Panc1 (cell line): ENCODE data around the gene HOXA4. TPM values are rescaled to one million over a fixed set of nuclear protein-coding genes. Genes with fewer than 3 reads are reported as not detected.

Experiments
- ATAC-seq: fragments of 200-7000 bp; cut with Tn5 transposase; 2 replicates; pipeline ENCODE4 v1.9.1; 2020; ENCODE audit warnings: mild to moderate bottlenecking, moderate library complexity
- BruUV-seq: library from RNA; stranded (reverse); fragments of 400-500 nt; replicated peaks from 2 replicates; lab custom pipeline; 2021; lab: Mats Ljungman, UMichigan
- CTCF ChIA-PET: fragments of 300-600 bp; sonication (Branson Sonifier 250); formaldehyde crosslinking; loops from one replicate; lab custom pipeline; 2022; ENCODE audit warnings: antibody characterized with exemption; lab: Charles Lee
- POLR2A ChIA-PET: fragments of 300-600 bp; sonication (Branson Sonifier 250); formaldehyde crosslinking; loops from one replicate; lab custom pipeline; 2022; ENCODE audit warnings: antibody characterized with exemption; lab: Charles Lee
- DNase-seq: peaks from one replicate; pipeline ENCODE4 v3.0.0-alpha.2; 2010; ENCODE audit warnings: low read depth, low spot score
- H3K27ac ChIP-seq: 2 replicates; pipeline ENCODE4 v1.5.1; 2011; ENCODE audit warnings: mild to moderate bottlenecking, low read length, inconsistent platforms
- H3K27me3 ChIP-seq: fragments of 200-500 bp; sonication (Bioruptor generic); 2 replicates; pipeline ENCODE4 v1.6.0; 2014; ENCODE audit warnings: low read length, inconsistent platforms; ENCODE audit not compliant: control insufficient read depth, insufficient read depth
- H3K36me3 ChIP-seq: fragments of 200-500 bp; sonication (Bioruptor generic); 2 replicates; pipeline ENCODE4 v1.5.1; 2014; ENCODE audit warnings: inconsistent platforms, mild to moderate bottlenecking, low read length, moderate library complexity; ENCODE audit not compliant: control insufficient read depth, insufficient read depth
- H3K4me1 ChIP-seq: 2 replicates; pipeline ENCODE4 v1.5.1; 2011; ENCODE audit warnings: inconsistent platforms, mild to moderate bottlenecking, low read length, moderate library complexity; ENCODE audit not compliant: control insufficient read depth, insufficient read depth
- H3K4me3 ChIP-seq, 2 experiments: 2 replicates each; pipeline ENCODE4 v1.5.1; 2011 to 2012; ENCODE audit warnings: low read depth in 2 of 2, low read length in 2 of 2, mild to moderate bottlenecking in 2 of 2, inconsistent platforms in 1 of 2, moderate library complexity in 1 of 2
- H3K9me3 ChIP-seq: fragments of 200-500 bp; sonication (Bioruptor generic); 2 replicates; pipeline ENCODE4 v1.5.1; 2014; ENCODE audit warnings: low read depth, mild to moderate bottlenecking, inconsistent platforms, low read length, moderate library complexity; ENCODE audit not compliant: control insufficient read depth, insufficient read depth
- POLR2AphosphoS5 ChIP-seq: IDR thresholded peaks from 2 replicates; pipeline ENCODE4 v1.6.1; 2012; ENCODE audit warnings: mild to moderate bottlenecking, low read depth, low read length, moderate library complexity
- SIN3A ChIP-seq: IDR thresholded peaks from 2 replicates; pipeline ENCODE4 v1.6.1; 2012; ENCODE audit warnings: low read depth, mild to moderate bottlenecking, low read length, moderate library complexity, borderline replicate concordance; ENCODE audit not compliant: insufficient read depth
- TCF7L2 ChIP-seq: IDR thresholded peaks from 2 replicates; pipeline ENCODE4 v1.6.1; 2011; ENCODE audit warnings: mild to moderate bottlenecking, low read depth, low read length, inconsistent platforms
- in situ Hi-C: cut with HindIII; loops from 2 replicates; pipeline ENCODE4 v1.10.0; 2016; ENCODE audit warnings: low sequenced_read_pairs, low pct_unique_long_range_greater_than_20kb
- intact Hi-C: fragments of 100-400 bp; cut with micrococcal nuclease; formaldehyde crosslinking; loops from one replicate; pipeline ENCODE4 v1.10.0; 2022; ENCODE audit not compliant: unreplicated experiment
- total RNA-seq: library from RNA; stranded (reverse); gene quantifications from one replicate; pipeline ENCODE4 v1.2.1, GENCODE V29; 2021; ENCODE audit not compliant: unreplicated experiment
- TF ChIP-seq, protein P1 (sequence below), 2 experiments: IDR thresholded peaks; 2 replicates each; pipeline ENCODE4 v1.6.1; 2011 to 2012; ENCODE audit warnings: low read depth in 2 of 2, control low read depth in 1 of 2, low read length in 1 of 2, mild to moderate bottlenecking in 1 of 2, moderate library complexity in 1 of 2; ENCODE audit not compliant: insufficient read depth in 1 of 2
- TF ChIP-seq, protein P2 (sequence below): fragments of 450-650 bp; IDR thresholded peaks from 2 replicates; pipeline ENCODE4 v1.5.1; 2017; ENCODE audit warnings: mild to moderate bottlenecking

Gene HOXA4
- total RNA-seq, 1 experiment from 2014 or later: 0.39 TPM

- in situ Hi-C loops (no loop called here), intact Hi-C loops (no loop called here)
- Histone ChIP-seq H3K27me3 (no peaks in the 10 kb centered on the region), H3K4me3 (no peak overlapping the region), H3K9me3 (no peaks in the 10 kb centered on the region), H3K36me3 (no peaks in the 10 kb centered on the region), H3K4me1 (peaks cover 75% of the 10 kb centered on the region), H3K27ac (peak overlapping the region; percentile 98)
- CTCF ChIA-PET: interaction anchor here (0.6 kb wide), 1 partner anchor 457 kb away, joined by 3 read pairs; no protein-coding TSS in a partner anchor
- TF ChIP-seq, protein P1, sequence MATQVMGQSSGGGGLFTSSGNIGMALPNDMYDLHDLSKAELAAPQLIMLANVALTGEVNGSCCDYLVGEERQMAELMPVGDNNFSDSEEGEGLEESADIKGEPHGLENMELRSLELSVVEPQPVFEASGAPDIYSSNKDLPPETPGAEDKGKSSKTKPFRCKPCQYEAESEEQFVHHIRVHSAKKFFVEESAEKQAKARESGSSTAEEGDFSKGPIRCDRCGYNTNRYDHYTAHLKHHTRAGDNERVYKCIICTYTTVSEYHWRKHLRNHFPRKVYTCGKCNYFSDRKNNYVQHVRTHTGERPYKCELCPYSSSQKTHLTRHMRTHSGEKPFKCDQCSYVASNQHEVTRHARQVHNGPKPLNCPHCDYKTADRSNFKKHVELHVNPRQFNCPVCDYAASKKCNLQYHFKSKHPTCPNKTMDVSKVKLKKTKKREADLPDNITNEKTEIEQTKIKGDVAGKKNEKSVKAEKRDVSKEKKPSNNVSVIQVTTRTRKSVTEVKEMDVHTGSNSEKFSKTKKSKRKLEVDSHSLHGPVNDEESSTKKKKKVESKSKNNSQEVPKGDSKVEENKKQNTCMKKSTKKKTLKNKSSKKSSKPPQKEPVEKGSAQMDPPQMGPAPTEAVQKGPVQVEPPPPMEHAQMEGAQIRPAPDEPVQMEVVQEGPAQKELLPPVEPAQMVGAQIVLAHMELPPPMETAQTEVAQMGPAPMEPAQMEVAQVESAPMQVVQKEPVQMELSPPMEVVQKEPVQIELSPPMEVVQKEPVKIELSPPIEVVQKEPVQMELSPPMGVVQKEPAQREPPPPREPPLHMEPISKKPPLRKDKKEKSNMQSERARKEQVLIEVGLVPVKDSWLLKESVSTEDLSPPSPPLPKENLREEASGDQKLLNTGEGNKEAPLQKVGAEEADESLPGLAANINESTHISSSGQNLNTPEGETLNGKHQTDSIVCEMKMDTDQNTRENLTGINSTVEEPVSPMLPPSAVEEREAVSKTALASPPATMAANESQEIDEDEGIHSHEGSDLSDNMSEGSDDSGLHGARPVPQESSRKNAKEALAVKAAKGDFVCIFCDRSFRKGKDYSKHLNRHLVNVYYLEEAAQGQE (IDR thresholded peaks at IDR 0.05; ENCODE audit: insufficient read depth in 1 of 2, low read depth in 2 of 2, low read length in 1 of 2): no peak
- TF ChIP-seq POLR2AphosphoS5 (no peak), SIN3A (no peak), TCF7L2 (no peak)
- TF ChIP-seq, protein P2, sequence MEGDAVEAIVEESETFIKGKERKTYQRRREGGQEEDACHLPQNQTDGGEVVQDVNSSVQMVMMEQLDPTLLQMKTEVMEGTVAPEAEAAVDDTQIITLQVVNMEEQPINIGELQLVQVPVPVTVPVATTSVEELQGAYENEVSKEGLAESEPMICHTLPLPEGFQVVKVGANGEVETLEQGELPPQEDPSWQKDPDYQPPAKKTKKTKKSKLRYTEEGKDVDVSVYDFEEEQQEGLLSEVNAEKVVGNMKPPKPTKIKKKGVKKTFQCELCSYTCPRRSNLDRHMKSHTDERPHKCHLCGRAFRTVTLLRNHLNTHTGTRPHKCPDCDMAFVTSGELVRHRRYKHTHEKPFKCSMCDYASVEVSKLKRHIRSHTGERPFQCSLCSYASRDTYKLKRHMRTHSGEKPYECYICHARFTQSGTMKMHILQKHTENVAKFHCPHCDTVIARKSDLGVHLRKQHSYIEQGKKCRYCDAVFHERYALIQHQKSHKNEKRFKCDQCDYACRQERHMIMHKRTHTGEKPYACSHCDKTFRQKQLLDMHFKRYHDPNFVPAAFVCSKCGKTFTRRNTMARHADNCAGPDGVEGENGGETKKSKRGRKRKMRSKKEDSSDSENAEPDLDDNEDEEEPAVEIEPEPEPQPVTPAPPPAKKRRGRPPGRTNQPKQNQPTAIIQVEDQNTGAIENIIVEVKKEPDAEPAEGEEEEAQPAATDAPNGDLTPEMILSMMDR: no peak
- BruUV-seq: no TSS peak
- DNase-seq (no peak), ATAC-seq (no peak)
- POLR2A ChIA-PET: interaction anchor here (0.6 kb wide), 1 partner anchor 221 kb away, joined by 10 read pairs; no protein-coding TSS in a partner anchor
Observed at GRCh38 chr7:27132214-27132613, 1.7 kb upstream of the HOXA4 start.

DNA sequence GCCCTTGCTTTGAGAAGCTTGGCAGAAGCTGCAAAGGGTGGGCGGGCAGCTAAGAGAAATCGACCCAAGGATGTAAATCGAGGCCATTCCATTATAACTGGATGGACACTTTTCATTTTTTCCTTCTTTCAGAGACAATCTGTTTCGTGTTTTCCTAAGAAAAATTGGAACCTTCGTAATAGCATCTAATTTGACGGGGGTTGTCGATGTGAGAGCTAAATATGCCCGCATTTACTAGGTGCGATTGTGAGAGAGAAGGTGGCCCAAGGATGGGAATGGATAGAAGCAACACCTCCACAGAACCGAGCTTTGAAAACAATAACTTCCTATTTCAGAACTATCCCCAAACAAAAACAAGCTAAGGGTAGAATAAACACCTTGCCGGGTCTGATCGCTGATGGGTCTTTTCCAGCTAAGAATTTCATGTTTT lies 848 bp upstream of the HOXA4 start:
- no peak for DNase-seq
- no TSS peak for BruUV-seq
- peak overlapping the region; percentile 98 for H3K27ac ChIP-seq
- intact Hi-C loops (no loop called here), in situ Hi-C loops (no loop called here)
- no peak for ATAC-seq
- no peaks in the 10 kb centered on the region for H3K9me3 ChIP-seq
- H3K4me1 ChIP-seq: peaks cover 75% of the 10 kb centered on the region
- H3K36me3 ChIP-seq: no peaks in the 10 kb centered on the region
- TF ChIP-seq, protein P2: no peak
- no peak for TF ChIP-seq SIN3A
- TF ChIP-seq TCF7L2: no peak
- TF ChIP-seq, protein P1 (IDR thresholded peaks at IDR 0.05; ENCODE audit: insufficient read depth in 1 of 2, low read depth in 2 of 2, low read length in 1 of 2): no peak
- no peak for TF ChIP-seq POLR2AphosphoS5
- POLR2A ChIA-PET: interaction anchor here (0.6 kb wide), 1 partner anchor 34 kb away, joined by 5 read pairs; no protein-coding TSS in a partner anchor
- CTCF ChIA-PET: interaction anchor here (0.6 kb wide), 1 partner anchor 456 kb away, joined by 3 read pairs; no protein-coding TSS in a partner anchor
- no peak overlapping the region for H3K4me3 ChIP-seq
- no peaks in the 10 kb centered on the region for H3K27me3 ChIP-seq
